CD14-positive monocyte (primary cell): ENCODE data around the gene WDR26. TPM values are rescaled to one million over a fixed set of nuclear protein-coding genes. Genes with fewer than 3 reads are reported as not detected.
"Not testable (repeated sequence)": the region's sequence is repeated elsewhere in the genome, so short reads cannot be mapped to it uniquely, and the experiment has no call there.

Source experiments
- DNase-seq, 3 donors: peaks; one replicate each; pipeline ENCODE4 v3.0.0-alpha.2; 2011 to 2022
- H2AFZ ChIP-seq: 2 replicates; pipeline ENCODE4 v1.6.0; 2012; ENCODE audit warnings: mild to moderate bottlenecking, low read depth, low read length, inconsistent platforms; ENCODE audit not compliant: insufficient read depth, poor library complexity, severe bottlenecking
- H3K27ac ChIP-seq, 2 donors: 1 replicate in 1 of 2; 2 replicates in 1 of 2; pipeline ENCODE4 v1.5.1; 2012 to 2013; ENCODE audit warnings: low read length in 2 of 2, control low read depth in 1 of 2, inconsistent platforms in 1 of 2, low read depth in 1 of 2, mild to moderate bottlenecking in 1 of 2
- H3K27me3 ChIP-seq, 2 donors: one replicate each; pipeline versions ENCODE4 v1.6.0 to v1.6.1; 2011 to 2013; ENCODE audit warnings: low read length in 2 of 2; ENCODE audit not compliant: control insufficient read depth in 2 of 2, insufficient read depth in 2 of 2
- H3K36me3 ChIP-seq, 2 donors: replicated peaks in 1 of 2; 1 replicate in 1 of 2; 2 replicates in 1 of 2; pipeline versions ENCODE4 v1.5.1 to v1.6.1; 2012 to 2013; ENCODE audit warnings: low read length in 2 of 2, control low read depth in 1 of 2, inconsistent platforms in 1 of 2, mild to moderate bottlenecking in 1 of 2; ENCODE audit not compliant: insufficient read depth in 2 of 2, control insufficient read depth in 1 of 2
- H3K4me1 ChIP-seq, 2 donors: 1 replicate in 1 of 2; 2 replicates in 1 of 2; pipeline versions ENCODE4 v1.5.1 to v1.6.1; 2012 to 2013; ENCODE audit warnings: low read length in 2 of 2, control low read depth in 1 of 2, inconsistent platforms in 1 of 2, mild to moderate bottlenecking in 1 of 2, moderate library complexity in 1 of 2; ENCODE audit not compliant: insufficient read depth in 2 of 2, control insufficient read depth in 1 of 2
- H3K4me2 ChIP-seq: replicated peaks from 2 replicates; pipeline ENCODE3; 2012; ENCODE audit warnings: low read length, moderate library complexity, mild to moderate bottlenecking; ENCODE audit not compliant: poor library complexity, severe bottlenecking; ENCODE audit errors: extremely low read depth
- H3K4me3 ChIP-seq, 3 experiments: fragments of 200-600 bp in 1 of 3; sonication (generic) in 1 of 3; replicated peaks in 1 of 3; 1 replicate in 2 of 3; 2 replicates in 1 of 3; pipeline ENCODE4 v1.5.1; 2011 to 2013; ENCODE audit warnings: low read length in 3 of 3, mild to moderate bottlenecking in 3 of 3, control low read depth in 2 of 3, low read depth in 2 of 3, inconsistent platforms in 1 of 3, moderate library complexity in 1 of 3
- H3K79me2 ChIP-seq: 2 replicates; pipeline ENCODE4 v1.6.0; 2012; ENCODE audit warnings: mild to moderate bottlenecking, control low read depth, inconsistent platforms, low read length, moderate library complexity; ENCODE audit not compliant: insufficient read depth
- H3K9ac ChIP-seq: 2 replicates; pipeline ENCODE4 v1.6.0; 2017; ENCODE audit warnings: low read length, mild to moderate bottlenecking; ENCODE audit not compliant: insufficient read depth, poor library complexity, severe bottlenecking
- H3K9me3 ChIP-seq, 2 donors: replicated peaks in 1 of 2; 1 replicate in 1 of 2; 2 replicates in 1 of 2; pipeline versions ENCODE4 v1.5.1 to v1.6.1; 2012 to 2013; ENCODE audit warnings: low read length in 2 of 2, control low read depth in 1 of 2; ENCODE audit not compliant: control insufficient read depth in 1 of 2, insufficient read depth in 1 of 2
- H4K20me1 ChIP-seq: 2 replicates; pipeline ENCODE4 v1.6.0; 2012; ENCODE audit warnings: mild to moderate bottlenecking, low read length, control low read depth, moderate library complexity; ENCODE audit not compliant: insufficient read depth
- H3K27ac Mint-ChIP-seq, 7 donors: one replicate each; pipeline ENCODE4 v1.8.0; 2020; ENCODE audit warnings: mild to moderate bottlenecking in 7 of 7, mixed read lengths in 7 of 7, moderate library complexity in 6 of 7, inconsistent platforms in 2 of 7
- H3K27me3 Mint-ChIP-seq, 3 donors: one replicate each; pipeline ENCODE4 v1.8.0; 2021 to 2022; ENCODE audit warnings: low read depth in 3 of 3, mild to moderate bottlenecking in 3 of 3, mixed read lengths in 3 of 3, moderate library complexity in 3 of 3, inconsistent platforms in 1 of 3
- H3K36me3 Mint-ChIP-seq, 2 donors: one replicate each; pipeline ENCODE4 v1.8.0; 2020; ENCODE audit warnings: mixed read lengths in 2 of 2, inconsistent platforms in 1 of 2, mild to moderate bottlenecking in 1 of 2
- H3K4me1 Mint-ChIP-seq: one replicate; pipeline ENCODE4 v1.8.0; 2020; ENCODE audit warnings: mild to moderate bottlenecking, mixed read lengths
- H3K4me3 Mint-ChIP-seq, 2 donors: one replicate each; pipeline ENCODE4 v1.8.0; 2020; ENCODE audit warnings: mild to moderate bottlenecking in 2 of 2, mixed read lengths in 2 of 2, moderate library complexity in 1 of 2
- H3K9me3 Mint-ChIP-seq, 7 donors: one replicate each; pipeline ENCODE4 v1.8.0; 2020 to 2022; ENCODE audit warnings: mixed read lengths in 7 of 7, mild to moderate bottlenecking in 6 of 7, moderate library complexity in 6 of 7, inconsistent platforms in 2 of 7
- CTCF ChIP-seq: fragments of 200-600 bp; IDR thresholded peaks from one replicate; pipeline ENCODE4 v1.8.0; 2022; ENCODE audit warnings: antibody characterized with exemption, mild to moderate bottlenecking
- WGBS: methylation state at CpG from one replicate; pipeline ENCODE4 v1.1.5; 2013; ENCODE audit warnings: missing lambda C conversion rate; ENCODE audit not compliant: insufficient coverage; 5-methylcytosine and 5-hydroxymethylcytosine counted together
- intact Hi-C, 2 donors: fragments of 100-400 bp; cut with micrococcal nuclease; formaldehyde crosslinking; loops; one replicate each; pipeline versions ENCODE4 v1.15.0 to v1.15.1; 2023
- polyA plus RNA-seq, 3 donors: library from polyadenylated mRNA; depleted of rRNA in 1 of 3; unstranded in 2 of 3; stranded (reverse) in 1 of 3; fragments of 300-500 nt in 2 of 3; fragments of >200 nt in 1 of 3; fragmentation: Illumina TruSeq in 2 of 3; gene quantifications; 1 replicate in 2 of 3; 2 replicates in 1 of 3; pipeline ENCODE4 v1.2.3, GENCODE V29; 2012 to 2021

Gene WDR26
- polyA plus RNA-seq, 3 donors: 2.7 to 59.4 (median 4.0) TPM

- intact Hi-C loops, H2AFZ ChIP-seq, H3K27me3 Mint-ChIP-seq, H3K4me2 ChIP-seq, H3K4me1 ChIP-seq, H4K20me1 ChIP-seq, H3K27me3 ChIP-seq, H3K27ac ChIP-seq, H3K4me3 Mint-ChIP-seq, DNase-seq, H3K36me3 Mint-ChIP-seq, H3K79me2 ChIP-seq, H3K9me3 ChIP-seq, H3K27ac Mint-ChIP-seq, H3K9ac ChIP-seq, H3K4me3 ChIP-seq, H3K36me3 ChIP-seq, H3K4me1 Mint-ChIP-seq: not testable (repeated sequence)
- 100% methylated on average over 1 of the region's 3 CpGs for WGBS
- H3K9me3 Mint-ChIP-seq: peaks cover 0 to 15% (median 5%) of the 10 kb centered on the region in 7 donors
These were observed 45.6 kb upstream of the WDR26 start for GRCh38 chr1:224480200-224480599.

GRCh38 chr1:224472806-224473205 lies 38.2 kb upstream of the WDR26 start:
- Mint-ChIP-seq H3K4me1 (no peaks in the 10 kb centered on the region), H3K4me3 (no peak overlapping the region), H3K27ac (no peak overlapping the region), H3K27me3 (no peaks in the 10 kb centered on the region), H3K9me3 (peaks cover 4 to 10% (median 7%) of the 10 kb centered on the region in 7 donors), H3K36me3 (no peaks in the 10 kb centered on the region)
- no peaks in the 10 kb centered on the region for H3K36me3 ChIP-seq
- H3K27me3 ChIP-seq: no peaks in the 10 kb centered on the region
- H3K4me2 ChIP-seq: no peak overlapping the region
- intact Hi-C loops: no loop called here
- no peaks in the 10 kb centered on the region for H4K20me1 ChIP-seq
- no peak overlapping the region for H3K4me3 ChIP-seq
- H2AFZ ChIP-seq: no peak overlapping the region
- DNase-seq: no peak
- no peaks in the 10 kb centered on the region for H3K9me3 ChIP-seq
- no CpG with 5 or more reads among the region's 1 CpG for WGBS
- TF ChIP-seq CTCF: no peak
- H3K9ac ChIP-seq: no peak overlapping the region
- no peaks in the 10 kb centered on the region for H3K79me2 ChIP-seq
- no peak overlapping the region for H3K27ac ChIP-seq
- H3K4me1 ChIP-seq: no peaks in the 10 kb centered on the region
